Vagina (tissue), 2 donors: ENCODE data around the gene GPR37L1. TPM values are rescaled to one million over a fixed set of nuclear protein-coding genes. Genes with fewer than 3 reads are reported as not detected.

Source experiments
- DNase-seq, 2 donors: peaks; one replicate each; pipeline ENCODE4 v3.0.0-alpha.2; 2017; ENCODE audit errors: extremely low spot score in 2 of 2
- H3K27ac ChIP-seq: fragments of 200-600 bp; sonication (generic); one replicate; pipeline ENCODE4 v1.5.1; 2019
- H3K27me3 ChIP-seq: fragments of 200-600 bp; sonication (generic); one replicate; pipeline ENCODE4 v1.5.1; 2019
- H3K36me3 ChIP-seq, 2 donors: fragments of 200-600 bp; sonication (generic); one replicate each; pipeline ENCODE4 v1.5.1; 2017 to 2019
- H3K4me1 ChIP-seq: fragments of 200-600 bp; sonication (generic); one replicate; pipeline ENCODE4 v1.5.1; 2019
- H3K4me3 ChIP-seq, 2 donors: fragments of 200-600 bp; sonication (generic); 1 replicate in 1 of 2; 2 replicates in 1 of 2; pipeline ENCODE4 v1.5.1; 2016 to 2019
- H3K9me3 ChIP-seq: fragments of 200-600 bp; sonication (generic); one replicate; pipeline ENCODE4 v1.5.1; 2019
- CTCF ChIP-seq, 3 experiments: fragments of 450-650 bp in 2 of 3; fragments of 200-600 bp in 1 of 3; sonication (generic) in 1 of 3; IDR thresholded peaks; one replicate each; pipeline ENCODE4 v1.5.1; 2017 to 2019; ENCODE audit warnings: antibody characterized with exemption in 3 of 3, mild to moderate bottlenecking in 2 of 3, moderate library complexity in 2 of 3
- POLR2A ChIP-seq, 2 donors: fragments of 450-650 bp; IDR thresholded peaks; one replicate each; pipeline ENCODE4 v1.6.1; 2017; ENCODE audit warnings: antibody characterized with exemption in 2 of 2, mild to moderate bottlenecking in 2 of 2, moderate library complexity in 2 of 2
- POLR2AphosphoS5 ChIP-seq, 2 donors: sonication (generic); formaldehyde crosslinking; IDR thresholded peaks; one replicate each; pipeline ENCODE4 v1.9.0; 2017; ENCODE audit warnings: antibody characterized with exemption in 2 of 2, mild to moderate bottlenecking in 2 of 2, low read depth in 1 of 2; ENCODE audit not compliant: insufficient read depth in 1 of 2
- intact Hi-C: fragments of 100-400 bp; cut with DNase I; formaldehyde crosslinking; loops from one replicate; pipeline ENCODE4 v1.15.1; 2023
- total RNA-seq: library from RNA; depleted of rRNA; stranded (reverse); fragments of >200 nt; gene quantifications from one replicate; pipeline ENCODE4 v1.2.3, GENCODE V29; 2016

Gene GPR37L1
- total RNA-seq, 1 donor from 2014 or later, result 0.25 TPM

DNA sequence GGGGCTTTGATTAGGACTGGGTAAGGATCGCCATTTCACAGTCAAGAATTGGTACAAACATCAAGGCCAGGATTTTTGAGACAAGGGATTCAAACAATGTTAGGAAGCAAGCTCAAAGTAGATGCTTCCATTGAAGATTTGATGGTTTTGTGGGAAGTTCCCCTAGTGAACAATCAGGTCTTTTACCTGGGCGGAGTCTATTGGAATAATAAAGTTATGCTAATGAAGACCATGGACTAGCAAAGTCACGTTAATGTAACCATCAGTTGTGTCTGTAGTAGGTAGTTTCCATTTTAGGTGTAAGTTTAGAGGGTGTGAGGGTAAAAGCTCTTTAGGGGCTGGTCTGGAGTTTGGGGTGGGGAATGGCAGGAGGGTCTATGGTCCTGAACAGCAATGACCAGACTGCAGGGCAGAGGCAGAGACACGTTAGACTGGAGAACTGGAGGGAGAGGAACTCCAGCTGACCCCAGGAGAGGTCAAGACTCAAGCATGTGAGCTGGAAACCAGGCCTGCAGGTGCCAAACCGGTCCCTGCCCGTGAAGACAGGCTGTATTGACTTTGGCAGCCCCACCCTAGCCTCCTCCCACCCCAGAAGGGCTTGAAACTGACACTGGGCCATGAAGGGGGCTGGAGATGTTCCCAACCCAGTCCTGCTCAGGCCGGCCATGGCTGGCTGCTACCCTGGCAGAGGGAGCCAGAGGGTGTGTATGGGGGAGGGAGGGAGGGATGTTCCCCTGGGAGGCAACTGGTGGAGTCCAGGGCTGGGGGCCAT lies 36.0 kb upstream of the GPR37L1 start:
- Histone ChIP-seq H3K4me3 (no peak overlapping the region), H3K9me3 (no peaks in the 10 kb centered on the region), H3K27me3 (no peaks in the 10 kb centered on the region), H3K4me1 (peaks cover 25% of the 10 kb centered on the region), H3K27ac (no peak overlapping the region), H3K36me3 (no peaks in the 10 kb centered on the region)
- no peak for DNase-seq
- TF ChIP-seq CTCF (IDR thresholded peaks at IDR 0.05), result no peak
- no peak for TF ChIP-seq POLR2AphosphoS5 (IDR thresholded peaks at IDR 0.05; ENCODE audit: insufficient read depth in 1 of 2, low read depth in 1 of 2)
- intact Hi-C loops, result no loop called here

DNA sequence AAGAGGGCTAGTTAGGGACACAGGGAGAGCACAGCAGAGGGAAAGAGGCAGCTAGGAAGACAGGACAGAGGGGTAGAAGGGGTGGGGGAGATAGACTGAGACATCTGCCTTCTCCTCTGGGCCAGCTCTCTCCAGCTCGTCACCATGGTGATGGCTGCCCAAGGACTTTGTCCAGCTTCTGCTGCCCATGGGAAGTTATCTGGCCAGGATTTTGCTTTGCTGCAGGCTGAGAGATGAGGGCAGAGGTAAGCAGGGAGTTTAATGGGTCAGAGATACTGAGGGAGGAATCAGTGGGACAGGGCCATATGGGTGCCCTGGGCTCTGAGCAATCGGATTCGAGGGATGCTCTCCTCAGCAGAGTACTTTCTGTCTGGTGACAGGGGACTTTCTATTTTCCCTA lies 34.5 kb upstream of the GPR37L1 start:
- no peaks in the 10 kb centered on the region for H3K9me3 ChIP-seq
- no peak for DNase-seq
- TF ChIP-seq CTCF (IDR thresholded peaks at IDR 0.05) (no peak), POLR2AphosphoS5 (IDR thresholded peaks at IDR 0.05; ENCODE audit: insufficient read depth in 1 of 2, low read depth in 1 of 2) (no peak), POLR2A (IDR thresholded peaks at IDR 0.05) (no peak)
- no peaks in the 10 kb centered on the region for H3K36me3 ChIP-seq
- no peak overlapping the region for H3K4me3 ChIP-seq
- H3K4me1 ChIP-seq, result peaks cover 25% of the 10 kb centered on the region
- intact Hi-C loops, result no loop called here
- H3K27me3 ChIP-seq, result no peaks in the 10 kb centered on the region
- no peak overlapping the region for H3K27ac ChIP-seq

GRCh38 chr1:202090994-202091393 lies 31.7 kb upstream of the GPR37L1 start:
- H3K9me3 ChIP-seq, result no peaks in the 10 kb centered on the region
- H3K36me3 ChIP-seq, result no peaks in the 10 kb centered on the region
- no peak overlapping the region for H3K27ac ChIP-seq
- TF ChIP-seq POLR2AphosphoS5 (IDR thresholded peaks at IDR 0.05; ENCODE audit: insufficient read depth in 1 of 2, low read depth in 1 of 2), result no peak
- no peak for TF ChIP-seq CTCF (IDR thresholded peaks at IDR 0.05)
- TF ChIP-seq POLR2A (IDR thresholded peaks at IDR 0.05), result no peak
- DNase-seq, result no peak
- peaks cover 14% of the 10 kb centered on the region for H3K4me1 ChIP-seq
- H3K4me3 ChIP-seq, result no peak overlapping the region
- intact Hi-C loops, result no loop called here
- no peaks in the 10 kb centered on the region for H3K27me3 ChIP-seq

- Histone ChIP-seq H3K27ac (no peak overlapping the region), H3K9me3 (no peaks in the 10 kb centered on the region), H3K27me3 (no peaks in the 10 kb centered on the region), H3K4me1 (no peaks in the 10 kb centered on the region), H3K4me3 (no peak overlapping the region), H3K36me3 (no peaks in the 10 kb centered on the region)
- DNase-seq, result no peak
- intact Hi-C loops, result no loop called here
- TF ChIP-seq POLR2AphosphoS5 (IDR thresholded peaks at IDR 0.05; ENCODE audit: insufficient read depth in 1 of 2, low read depth in 1 of 2) (no peak), CTCF (IDR thresholded peaks at IDR 0.05) (no peak), POLR2A (IDR thresholded peaks at IDR 0.05) (no peak)
Observed at GRCh38 chr1:202093858-202094257, 28.9 kb upstream of the GPR37L1 start.

DNA sequence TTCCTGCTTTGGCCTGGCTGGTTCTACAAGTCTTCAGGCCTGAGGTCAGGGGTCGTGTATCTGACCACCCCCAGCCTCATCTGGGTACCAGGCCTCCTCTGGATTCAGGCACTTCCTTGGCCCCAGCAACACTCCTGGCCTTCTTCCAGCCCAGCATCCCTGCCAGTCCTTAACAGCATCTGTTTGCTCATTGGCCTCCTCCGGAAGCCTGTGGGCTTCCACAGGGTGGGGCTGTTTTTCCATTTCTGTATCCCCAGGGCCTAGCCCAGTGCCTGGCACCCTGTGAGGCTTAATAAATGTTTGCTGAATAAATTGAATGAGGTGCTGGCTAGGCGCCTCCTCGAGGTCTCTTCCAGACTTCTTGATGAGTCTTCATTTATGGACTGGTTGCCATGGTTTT lies 21.5 kb upstream of the GPR37L1 start:
- Histone ChIP-seq H3K27ac (no peak overlapping the region), H3K4me3 (no peak overlapping the region), H3K9me3 (no peaks in the 10 kb centered on the region), H3K36me3 (no peaks in the 10 kb centered on the region), H3K27me3 (no peaks in the 10 kb centered on the region), H3K4me1 (no peaks in the 10 kb centered on the region)
- intact Hi-C loops, result no loop called here
- TF ChIP-seq CTCF (IDR thresholded peaks at IDR 0.05) (no peak), POLR2AphosphoS5 (IDR thresholded peaks at IDR 0.05; ENCODE audit: insufficient read depth in 1 of 2, low read depth in 1 of 2) (no peak), POLR2A (IDR thresholded peaks at IDR 0.05) (no peak)
- no peak for DNase-seq
